GM12878 (cell line): ENCODE data around the gene SARDH. TPM values are rescaled to one million over a fixed set of nuclear protein-coding genes. Genes with fewer than 3 reads are reported as not detected.

ENCODE experiments used
- ATAC-seq: fragments of 200-7000 bp; cut with Tn5 transposase; 3 replicates; pipeline ENCODE4 v1.9.1; 2020; ENCODE audit warnings: mild to moderate bottlenecking, moderate library complexity
- BruUV-seq: library from RNA; stranded (reverse); fragments of 400-500 nt; replicated peaks from 2 replicates; lab custom pipeline; 2021; lab: Mats Ljungman, UMichigan
- CTCF ChIA-PET: fragments of 300-600 bp; sonication (Branson Sonifier 250); formaldehyde crosslinking; extraction: SDS; loops from one replicate; lab custom pipeline; 2021; ENCODE audit warnings: inconsistent platforms; lab: Yijun Ruan, JAX
- POLR2A ChIA-PET: fragments of 350-600 bp; formaldehyde crosslinking; extraction: SDS; loops from one replicate; lab custom pipeline; 2021; ENCODE audit warnings: inconsistent platforms; lab: Charles Lee
- RAD21 ChIA-PET: fragments of 300-600 bp; sonication (Branson Sonifier 250); formaldehyde crosslinking; loops from one replicate; lab custom pipeline; 2023; ENCODE audit warnings: antibody characterized with exemption; ENCODE audit not compliant: unreplicated experiment; lab: Charles Lee
- SMC1A ChIA-PET: fragments of 300-600 bp; sonication (Branson Sonifier 250); formaldehyde crosslinking; loops from one replicate; lab custom pipeline; 2023; ENCODE audit not compliant: unreplicated experiment, uncharacterized antibody; lab: Charles Lee
- DNase-seq: peaks from one replicate; pipeline ENCODE4 v3.0.0-alpha.2; 2011; ENCODE audit warnings: low read depth, low spot score
- FAIRE-seq: peaks from 3 replicates; lab custom pipeline; 2011; peaks lifted over from hg19 to GRCh38; lab: Jason Lieb, UNC
- H2AFZ ChIP-seq: 2 replicates; pipeline ENCODE4 v1.6.0; 2011; ENCODE audit warnings: low read depth, low read length, control low read depth; ENCODE audit not compliant: control insufficient read depth
- H3K27ac ChIP-seq: 2 replicates; pipeline ENCODE4 v1.5.1; 2011; ENCODE audit warnings: control low read depth; ENCODE audit not compliant: control insufficient read depth, insufficient read depth
- H3K27me3 ChIP-seq, 2 experiments: replicated peaks in 1 of 2; 2 replicates each; pipeline versions ENCODE4 v1.6.0 to v1.6.1; 2011; ENCODE audit warnings: low read length in 1 of 2; ENCODE audit not compliant: control insufficient read depth in 2 of 2, insufficient read depth in 2 of 2
- H3K36me3 ChIP-seq, 2 experiments: 2 replicates each; pipeline ENCODE4 v1.5.1; 2011; ENCODE audit warnings: low read length in 1 of 2; ENCODE audit not compliant: control insufficient read depth in 2 of 2, insufficient read depth in 2 of 2
- H3K4me1 ChIP-seq: 2 replicates; pipeline ENCODE4 v1.6.1; 2011; ENCODE audit warnings: mild to moderate bottlenecking, low read length, moderate library complexity, mixed read lengths; ENCODE audit not compliant: control insufficient read depth, insufficient read depth
- H3K4me2 ChIP-seq: 2 replicates; pipeline ENCODE4 v1.6.0; 2011; ENCODE audit warnings: control low read depth; ENCODE audit not compliant: control insufficient read depth, insufficient read depth
- H3K4me3 ChIP-seq: fragments of 200-600 bp; sonication (generic); 2 replicates; pipeline ENCODE4 v1.5.1; 2016
- H3K79me2 ChIP-seq: 2 replicates; pipeline ENCODE4 v1.6.0; 2011; ENCODE audit warnings: low read length; ENCODE audit not compliant: control insufficient read depth, insufficient read depth
- H3K9ac ChIP-seq: 2 replicates; pipeline ENCODE4 v1.8.0; 2011; ENCODE audit warnings: low read length, control low read depth, mixed read lengths; ENCODE audit not compliant: control insufficient read depth, insufficient read depth
- H3K9me3 ChIP-seq: replicated peaks from 3 replicates; pipeline ENCODE4 v1.5.1; 2011; ENCODE audit warnings: mild to moderate bottlenecking, low read length; ENCODE audit not compliant: control insufficient read depth, insufficient read depth
- H4K20me1 ChIP-seq: 2 replicates; pipeline ENCODE4 v1.6.0; 2011; ENCODE audit not compliant: control insufficient read depth, insufficient read depth
- CHD2 ChIP-seq: IDR thresholded peaks from 2 replicates; pipeline ENCODE4 v1.6.1; 2011; ENCODE audit warnings: low read depth, low read length, improper control_type of control experiment, borderline replicate concordance
- CREM ChIP-seq: IDR thresholded peaks from 2 replicates; pipeline ENCODE4 v1.6.1; 2014; ENCODE audit warnings: antibody characterized with exemption, low read depth
- FOS ChIP-seq: IDR thresholded peaks from 3 replicates; pipeline ENCODE4 v1.6.1; 2011; ENCODE audit warnings: borderline replicate concordance; ENCODE audit not compliant: insufficient read length; ENCODE audit errors: extremely low read depth
- NFYA ChIP-seq: IDR thresholded peaks from 2 replicates; pipeline ENCODE4 v1.6.1; 2011; ENCODE audit warnings: low read depth, mild to moderate bottlenecking, low read length, improper control_type of control experiment, borderline replicate concordance
- POLR2A ChIP-seq: IDR thresholded peaks from 2 replicates; pipeline ENCODE4 v1.6.1; 2011; ENCODE audit warnings: low read depth, mild to moderate bottlenecking, low read length
- TAF1 ChIP-seq: IDR thresholded peaks from 2 replicates; pipeline ENCODE4 v1.6.1; 2011; ENCODE audit warnings: mild to moderate bottlenecking, low read depth, low read length, borderline replicate concordance
- TBL1XR1 ChIP-seq: IDR thresholded peaks from 2 replicates; pipeline ENCODE4 v1.6.1; 2012; ENCODE audit warnings: low read depth, low read length, improper control_type of control experiment
- YY1 ChIP-seq: IDR thresholded peaks from 2 replicates; pipeline ENCODE4 v1.6.1; 2011; ENCODE audit warnings: low read depth, mild to moderate bottlenecking, low read length
- ZNF207 ChIP-seq: fragments of 450-650 bp; IDR thresholded peaks from 2 replicates; pipeline ENCODE4 v1.6.1; 2014; ENCODE audit warnings: antibody characterized with exemption, mild to moderate bottlenecking, borderline replicate concordance
- WGBS: methylation state at CpG from one replicate; pipeline ENCODE4 v1.1.6; 2016; ENCODE audit warnings: low lambda C conversion rate; ENCODE audit not compliant: insufficient replicate concordance, insufficient coverage; ENCODE audit errors: missing lambda C conversion rate; 5-methylcytosine and 5-hydroxymethylcytosine counted together
- in situ Hi-C: fragments of 300-500 bp; cut with MboI; formaldehyde crosslinking; loops from 9 replicates; pipeline ENCODE4 v1.14.3; 2018; ENCODE audit warnings: mixed read lengths
- intact Hi-C: fragments of 100-400 bp; cut with micrococcal nuclease; formaldehyde crosslinking; loops from one replicate; pipeline ENCODE4 v1.14.2; 2022; ENCODE audit not compliant: unreplicated experiment
- polyA plus RNA-seq, 11 experiments: library from polyadenylated mRNA; depleted of rRNA in 4 of 11; unstranded in 6 of 11; stranded (reverse) in 5 of 11; fragments of >200 nt; fragmentation: Nextera tagmentation in 4 of 11; fragmentation: Illumina TruSeq in 1 of 11; extraction: Ambion mirVana in 4 of 11; extraction: Trizol in 1 of 11; gene quantifications; 1 replicate in 1 of 11; 2 replicates in 10 of 11; pipeline versions ENCODE4 v1.2.1 to v1.2.3, GENCODE V29; 2011 to 2016; ENCODE audit warnings: inconsistent platforms in 2 of 11, missing spikeins in 2 of 11, low read depth in 1 of 11
- total RNA-seq, 4 experiments: library from RNA; depleted of rRNA in 3 of 4; stranded (reverse); fragments of >200 nt in 3 of 4; fragmentation: Illumina TruSeq in 1 of 4; extraction: Trizol in 1 of 4; gene quantifications; 2 replicates each; pipeline versions ENCODE4 v1.2.1 to v1.2.3, GENCODE V29; 2013 to 2021
- TF ChIP-seq, protein P1 (sequence below): fragments of 450-650 bp; formaldehyde crosslinking; IDR thresholded peaks from 2 replicates; pipeline ENCODE4 v1.4.0; 2020; ENCODE audit warnings: mild to moderate bottlenecking, moderate library complexity

Gene SARDH
- total and polyA plus RNA-seq, 10 of the 15 experiments (the other 5 are each of a cell fraction or from before 2014, with no cell fraction given): 0.03 to 0.15 (median 0.10) TPM; not detected in 6

DNA sequence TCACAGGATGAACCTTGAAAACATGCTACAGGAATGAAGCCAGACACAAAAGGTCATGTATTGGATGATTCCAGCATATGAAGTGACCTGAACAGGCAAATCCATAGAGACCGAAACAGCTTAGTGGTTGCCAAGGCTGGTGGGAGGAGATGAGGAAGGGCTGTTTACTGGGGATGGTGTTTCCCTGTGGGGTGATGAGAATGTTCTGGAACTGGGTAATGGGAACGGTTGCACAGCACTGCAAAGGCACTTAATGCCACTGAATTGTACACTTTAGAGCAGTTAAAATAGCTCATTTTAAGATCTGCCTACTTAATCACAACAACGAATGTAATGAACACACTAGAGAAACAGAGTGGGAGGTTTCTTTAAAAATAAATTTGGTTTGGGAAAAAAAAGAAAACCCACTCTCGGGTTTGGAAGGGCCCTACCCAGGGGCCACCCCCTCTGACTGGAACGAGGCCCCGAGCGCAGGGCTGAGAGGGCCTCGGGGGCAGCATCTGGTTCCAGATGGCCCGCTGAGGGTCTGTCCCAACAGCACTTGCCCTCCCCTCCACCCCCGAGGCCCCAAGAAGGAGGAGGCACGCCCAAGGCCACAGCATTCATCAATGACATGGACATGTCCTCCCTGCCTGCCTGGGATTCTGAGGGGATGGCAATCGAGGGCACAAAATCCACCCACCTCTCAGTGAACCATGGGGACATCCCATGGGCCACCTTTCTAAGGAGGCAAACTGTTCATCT lies 31.7 kb downstream of the SARDH start:
- H3K9me3 ChIP-seq: no peaks in the 10 kb centered on the region
- H3K27me3 ChIP-seq: peaks cover 3 to 18% of the 10 kb centered on the region in 2 experiments; a peak in 3 of 4 replicates
- intact Hi-C loops (no loop called here), in situ Hi-C loops (no loop called here)
- TF ChIP-seq CHD2: no peak
- TF ChIP-seq, protein P1, sequence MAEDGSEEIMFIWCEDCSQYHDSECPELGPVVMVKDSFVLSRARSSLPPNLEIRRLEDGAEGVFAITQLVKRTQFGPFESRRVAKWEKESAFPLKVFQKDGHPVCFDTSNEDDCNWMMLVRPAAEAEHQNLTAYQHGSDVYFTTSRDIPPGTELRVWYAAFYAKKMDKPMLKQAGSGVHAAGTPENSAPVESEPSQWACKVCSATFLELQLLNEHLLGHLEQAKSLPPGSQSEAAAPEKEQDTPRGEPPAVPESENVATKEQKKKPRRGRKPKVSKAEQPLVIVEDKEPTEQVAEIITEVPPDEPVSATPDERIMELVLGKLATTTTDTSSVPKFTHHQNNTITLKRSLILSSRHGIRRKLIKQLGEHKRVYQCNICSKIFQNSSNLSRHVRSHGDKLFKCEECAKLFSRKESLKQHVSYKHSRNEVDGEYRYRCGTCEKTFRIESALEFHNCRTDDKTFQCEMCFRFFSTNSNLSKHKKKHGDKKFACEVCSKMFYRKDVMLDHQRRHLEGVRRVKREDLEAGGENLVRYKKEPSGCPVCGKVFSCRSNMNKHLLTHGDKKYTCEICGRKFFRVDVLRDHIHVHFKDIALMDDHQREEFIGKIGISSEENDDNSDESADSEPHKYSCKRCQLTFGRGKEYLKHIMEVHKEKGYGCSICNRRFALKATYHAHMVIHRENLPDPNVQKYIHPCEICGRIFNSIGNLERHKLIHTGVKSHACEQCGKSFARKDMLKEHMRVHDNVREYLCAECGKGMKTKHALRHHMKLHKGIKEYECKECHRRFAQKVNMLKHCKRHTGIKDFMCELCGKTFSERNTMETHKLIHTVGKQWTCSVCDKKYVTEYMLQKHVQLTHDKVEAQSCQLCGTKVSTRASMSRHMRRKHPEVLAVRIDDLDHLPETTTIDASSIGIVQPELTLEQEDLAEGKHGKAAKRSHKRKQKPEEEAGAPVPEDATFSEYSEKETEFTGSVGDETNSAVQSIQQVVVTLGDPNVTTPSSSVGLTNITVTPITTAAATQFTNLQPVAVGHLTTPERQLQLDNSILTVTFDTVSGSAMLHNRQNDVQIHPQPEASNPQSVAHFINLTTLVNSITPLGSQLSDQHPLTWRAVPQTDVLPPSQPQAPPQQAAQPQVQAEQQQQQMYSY (CRISPR knock-in tag): no peak
- no peak for TF ChIP-seq CREM
- TF ChIP-seq TBL1XR1: no peak
- no peak for TF ChIP-seq TAF1
- TF ChIP-seq YY1: no peak
- no peak for TF ChIP-seq POLR2A
- no peak for TF ChIP-seq ZNF207
- TF ChIP-seq NFYA: no peak
- TF ChIP-seq FOS: no peak
- ChIA-PET CTCF (interaction anchor here (0.6 kb wide), 1 partner anchor 177 kb away, joined by 3 read pairs; no protein-coding TSS in a partner anchor), SMC1A (no interaction called here), POLR2A (no interaction called here), RAD21 (no interaction called here)
- no peaks in the 10 kb centered on the region for H3K36me3 ChIP-seq
- H3K9ac ChIP-seq: no peak overlapping the region
- H4K20me1 ChIP-seq: no peaks in the 10 kb centered on the region
- no peak overlapping the region for H3K4me3 ChIP-seq
- no peak overlapping the region for H3K27ac ChIP-seq
- H3K4me1 ChIP-seq: peaks cover 4% of the 10 kb centered on the region
- DNase-seq: no peak
- FAIRE-seq: no peak
- BruUV-seq: no TSS peak
- no peak overlapping the region for H2AFZ ChIP-seq
- no peaks in the 10 kb centered on the region for H3K79me2 ChIP-seq
- H3K4me2 ChIP-seq: no peak overlapping the region
- 9% methylated on average over 12 of the region's 12 CpGs for WGBS
- no peak for ATAC-seq
